Non-pigmented ciliary epithelial cell (primary cell): ENCODE results near the gene DNAH12.
A peak's percentile ranks its signal among the peaks of the same experiment; 100 is the strongest.
"Not testable (repeated sequence)": the region's sequence is repeated elsewhere in the genome, so short reads cannot be mapped to it uniquely, and the experiment has no call there.

Source experiments
- DNase-seq: peaks from one replicate; pipeline ENCODE4 v3.0.0-alpha.2; 2010; ENCODE audit warnings: low read depth

Gene DNAH12

GRCh38 chr3:57538465-57538864 is 5.7 kb downstream of the DNAH12 start:
- DNase-seq, result no peak

- no peak for DNase-seq
These were observed 14.0 kb downstream of the DNAH12 start for GRCh38 chr3:57530071-57530608.

GRCh38 chr3:57518276-57518915 is 25.7 kb downstream of the DNAH12 start:
- DNase-seq, result peak; percentile 72

- DNase-seq, result no peak
These were observed 32.0 kb downstream of the DNAH12 start for GRCh38 chr3:57512166-57512565.

GRCh38 chr3:57505901-57506300 is 38.2 kb downstream of the DNAH12 start:
- DNase-seq, result no peak

- DNase-seq, result no peak
These were observed 43.6 kb downstream of the DNAH12 start for GRCh38 chr3:57500506-57500905.

GRCh38 chr3:57497904-57498303 is 46.2 kb downstream of the DNAH12 start:
- DNase-seq, result no peak

- DNase-seq, result no peak
These were observed 59.6 kb downstream of the DNAH12 start for GRCh38 chr3:57484563-57484962.

- not testable (repeated sequence) for DNase-seq
These were observed 67.0 kb downstream of the DNAH12 start for GRCh38 chr3:57477193-57477592.

- no peak for DNase-seq
These were observed 79.3 kb downstream of the DNAH12 start for GRCh38 chr3:57464801-57465200.

GRCh38 chr3:57464011-57464410 is 80.1 kb downstream of the DNAH12 start:
- DNase-seq, result no peak

- no peak for DNase-seq
These were observed 92.8 kb downstream of the DNAH12 start for GRCh38 chr3:57451150-57451846.

GRCh38 chr3:57449276-57449847 is 94.8 kb downstream of the DNAH12 start:
- not testable (repeated sequence) for DNase-seq

GRCh38 chr3:57448489-57448888 is 95.7 kb downstream of the DNAH12 start:
- not testable (repeated sequence) for DNase-seq

- no peak for DNase-seq
These were observed 97.8 kb downstream of the DNAH12 start for GRCh38 chr3:57446318-57446841.

GRCh38 chr3:57444469-57444868 is 99.7 kb downstream of the DNAH12 start:
- no peak for DNase-seq

- DNase-seq, result not testable (repeated sequence)
These were observed 104.0 kb downstream of the DNAH12 start for GRCh38 chr3:57440144-57440543.

- not testable (repeated sequence) for DNase-seq
These were observed 105.7 kb downstream of the DNAH12 start for GRCh38 chr3:57438460-57438859.

GRCh38 chr3:57436195-57436761 is 107.9 kb downstream of the DNAH12 start:
- no peak for DNase-seq

GRCh38 chr3:57434041-57434440 is 110.1 kb downstream of the DNAH12 start:
- no peak for DNase-seq

GRCh38 chr3:57423335-57423734 is 120.8 kb downstream of the DNAH12 start:
- DNase-seq, result no peak

- DNase-seq, result peak; percentile 19
These were observed 122.8 kb downstream of the DNAH12 start for GRCh38 chr3:57421336-57421735.

GRCh38 chr3:57420001-57420400 is 124.1 kb downstream of the DNAH12 start:
- no peak for DNase-seq
